GM20431 (cell line): ENCODE results near the gene ZNF212.
"Not testable (repeated sequence)": the region's sequence is repeated elsewhere in the genome, so short reads cannot be mapped to it uniquely, and the experiment has no call there.

Source experiments
- in situ Hi-C: fragments of 300-500 bp; cut with MseI, MboI; formaldehyde crosslinking; loops from one replicate; pipeline ENCODE4 v1.15.0; 2020; ENCODE audit warnings: low sequenced_read_pairs; ENCODE audit not compliant: unreplicated experiment

Gene ZNF212

GRCh38 chr7:149251518-149251917 is 12.1 kb downstream of the ZNF212 start:
- in situ Hi-C loops: not testable (repeated sequence)

- in situ Hi-C loops: no loop called here
Observed at GRCh38 chr7:149252378-149252777, 12.9 kb downstream of the ZNF212 start.

DNA sequence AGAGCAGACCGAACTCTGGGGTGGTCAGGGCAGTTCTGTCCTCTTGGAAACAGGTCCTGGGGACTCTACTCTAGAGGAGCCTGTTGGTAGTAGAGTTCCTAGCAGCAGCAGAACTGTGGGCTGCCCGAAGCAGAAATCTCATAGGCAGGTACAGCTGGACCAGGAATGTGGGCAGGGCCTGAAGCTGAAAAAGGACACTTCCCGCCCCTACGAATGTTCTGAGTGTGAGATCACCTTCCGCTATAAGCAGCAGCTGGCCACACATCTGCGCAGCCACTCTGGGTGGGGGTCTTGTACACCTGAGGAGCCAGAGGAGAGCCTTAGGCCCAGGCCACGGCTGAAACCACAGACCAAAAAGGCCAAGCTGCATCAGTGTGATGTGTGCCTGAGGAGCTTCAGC is 14.2 kb downstream of the ZNF212 start:
- in situ Hi-C loops: no loop called here

DNA sequence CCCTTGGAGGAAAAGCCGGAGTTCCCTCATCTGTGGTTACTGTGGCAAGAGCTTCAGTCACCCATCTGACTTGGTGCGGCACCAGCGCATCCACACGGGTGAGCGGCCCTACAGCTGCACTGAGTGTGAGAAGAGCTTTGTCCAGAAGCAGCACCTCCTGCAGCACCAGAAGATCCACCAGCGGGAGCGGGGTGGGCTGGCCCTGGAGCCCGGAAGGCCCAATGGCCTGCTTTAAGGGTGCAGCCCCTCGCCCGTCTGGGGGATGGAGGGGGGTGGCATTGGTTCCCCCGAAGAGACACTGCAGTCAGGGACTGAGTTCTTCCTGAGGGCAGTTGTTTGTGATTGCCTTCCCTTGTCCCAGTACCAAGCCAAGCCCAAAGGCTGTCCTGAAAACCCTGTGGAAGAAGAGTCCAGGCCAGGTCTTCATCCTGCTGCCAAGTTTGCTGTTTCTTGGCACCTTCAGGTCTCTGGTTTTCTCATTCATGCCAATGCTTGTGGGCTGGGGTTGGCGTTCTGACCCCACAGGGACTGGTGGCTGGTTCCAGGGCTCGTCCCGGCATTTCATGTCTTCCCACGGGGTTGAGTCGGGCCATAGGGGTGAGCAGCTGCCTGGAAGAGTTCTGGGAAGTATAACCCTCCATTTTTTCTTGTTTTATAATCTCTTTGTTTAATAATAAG is 14.9 kb downstream of the ZNF212 start:
- in situ Hi-C loops: no loop called here

- in situ Hi-C loops: no loop called here
Observed at GRCh38 chr7:149255174-149255573, 15.7 kb downstream of the ZNF212 start.

- in situ Hi-C loops: no loop called here
Observed at GRCh38 chr7:149256568-149256967, 17.1 kb downstream of the ZNF212 start.

DNA sequence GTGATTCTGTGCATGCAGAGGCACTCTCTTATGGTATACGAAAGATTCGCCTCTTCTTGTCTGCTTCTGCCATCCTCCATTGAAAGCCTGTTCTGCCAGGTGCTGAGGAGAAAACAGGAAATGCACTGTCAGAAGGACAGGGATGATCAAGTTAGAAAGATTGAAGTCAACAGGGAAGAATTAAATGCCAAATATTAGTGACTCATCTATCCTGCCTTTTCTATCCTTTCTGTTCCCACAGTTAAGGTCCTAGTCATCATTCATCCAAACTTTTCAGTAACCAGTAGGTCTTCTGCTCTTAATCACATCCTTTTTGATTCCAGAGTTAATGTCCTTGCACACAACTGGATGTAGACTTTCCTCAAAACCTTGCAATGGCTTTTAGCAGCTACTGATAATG is 17.7 kb downstream of the ZNF212 start:
- in situ Hi-C loops: no loop called here

GRCh38 chr7:149261316-149261828 is 21.9 kb downstream of the ZNF212 start:
- in situ Hi-C loops: no loop called here

DNA sequence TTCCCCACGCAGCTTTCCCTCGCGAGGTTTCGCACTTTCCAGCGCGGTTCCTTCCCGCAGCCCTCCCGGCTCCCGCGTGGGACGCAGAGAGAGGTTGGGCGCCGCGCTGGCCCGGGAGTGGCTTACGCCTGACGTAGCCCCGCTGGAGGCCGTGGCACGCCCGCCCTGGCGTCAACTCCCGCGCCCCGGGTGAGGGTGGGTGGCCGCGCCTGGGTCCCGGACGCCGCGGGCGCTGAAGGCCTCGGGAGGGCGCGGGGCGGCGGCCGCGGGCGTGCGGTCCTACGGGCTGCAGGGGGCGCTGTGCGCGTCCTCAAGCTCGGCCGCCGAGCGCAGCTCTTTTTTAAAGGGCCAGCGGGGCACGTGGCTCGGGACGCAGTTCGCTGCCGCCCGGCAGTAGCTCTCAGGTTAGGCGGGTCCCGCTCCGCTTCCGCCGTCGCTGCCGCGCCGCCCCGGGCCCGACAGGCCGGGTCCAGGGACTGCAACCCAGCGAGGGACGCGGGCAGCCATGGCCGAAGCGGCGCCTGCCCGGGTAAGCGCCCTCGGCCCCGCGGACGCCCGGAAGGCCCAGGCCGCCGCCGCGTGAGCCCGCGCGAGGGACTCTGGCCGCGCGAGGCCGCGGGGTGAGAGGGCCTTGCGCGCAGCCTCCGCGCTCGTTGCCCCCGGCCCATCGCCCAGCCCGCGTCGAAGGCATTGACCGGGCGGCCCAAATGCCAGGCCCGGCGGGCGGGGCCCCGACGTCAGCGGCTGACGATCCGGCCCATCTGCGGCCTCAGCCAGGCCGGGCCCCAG is 22.6 kb downstream of the ZNF212 start, which contains the start of gene ZNF783:
Gene ZNF783 (plus strand): TSS at position 368 of the 789 bp plus-strand sequence. CDS start 138 bp downstream, at position 506.
- in situ Hi-C loops: no loop called here

DNA sequence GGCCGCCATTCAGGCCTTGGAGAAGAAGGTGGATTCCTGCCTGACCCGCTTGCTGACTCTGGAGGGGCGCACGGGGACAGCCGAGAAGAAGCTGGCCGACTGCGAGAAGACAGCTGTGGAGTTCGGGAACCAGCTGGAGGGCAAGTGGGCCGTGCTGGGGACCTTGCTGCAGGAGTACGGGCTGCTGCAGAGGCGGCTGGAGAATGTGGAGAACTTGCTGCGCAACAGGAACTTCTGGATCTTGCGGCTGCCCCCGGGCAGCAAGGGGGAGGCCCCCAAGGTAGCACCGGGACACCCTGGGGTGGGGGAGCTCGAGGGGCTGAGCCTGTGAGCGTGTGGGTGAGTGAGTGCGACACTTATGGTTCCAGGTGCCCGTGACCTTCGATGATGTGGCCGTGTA is 27.0 kb downstream of the ZNF212 start:
- in situ Hi-C loops: no loop called here

- in situ Hi-C loops: no loop called here
Observed at GRCh38 chr7:149267733-149268132, 28.3 kb downstream of the ZNF212 start.

- in situ Hi-C loops: not testable (repeated sequence)
Observed at GRCh38 chr7:149274424-149274823, 35.0 kb downstream of the ZNF212 start.

- in situ Hi-C loops: no loop called here
Observed at GRCh38 chr7:149277871-149278270, 38.4 kb downstream of the ZNF212 start.

- in situ Hi-C loops: no loop called here
Observed at GRCh38 chr7:149278396-149278795, 38.9 kb downstream of the ZNF212 start.

- in situ Hi-C loops: no loop called here
Observed at GRCh38 chr7:149279111-149279743, 39.8 kb downstream of the ZNF212 start.

GRCh38 chr7:149280151-149280550 is 40.7 kb downstream of the ZNF212 start:
- in situ Hi-C loops: no loop called here

- in situ Hi-C loops: no loop called here
Observed at GRCh38 chr7:149280661-149281507, 41.4 kb downstream of the ZNF212 start.

DNA sequence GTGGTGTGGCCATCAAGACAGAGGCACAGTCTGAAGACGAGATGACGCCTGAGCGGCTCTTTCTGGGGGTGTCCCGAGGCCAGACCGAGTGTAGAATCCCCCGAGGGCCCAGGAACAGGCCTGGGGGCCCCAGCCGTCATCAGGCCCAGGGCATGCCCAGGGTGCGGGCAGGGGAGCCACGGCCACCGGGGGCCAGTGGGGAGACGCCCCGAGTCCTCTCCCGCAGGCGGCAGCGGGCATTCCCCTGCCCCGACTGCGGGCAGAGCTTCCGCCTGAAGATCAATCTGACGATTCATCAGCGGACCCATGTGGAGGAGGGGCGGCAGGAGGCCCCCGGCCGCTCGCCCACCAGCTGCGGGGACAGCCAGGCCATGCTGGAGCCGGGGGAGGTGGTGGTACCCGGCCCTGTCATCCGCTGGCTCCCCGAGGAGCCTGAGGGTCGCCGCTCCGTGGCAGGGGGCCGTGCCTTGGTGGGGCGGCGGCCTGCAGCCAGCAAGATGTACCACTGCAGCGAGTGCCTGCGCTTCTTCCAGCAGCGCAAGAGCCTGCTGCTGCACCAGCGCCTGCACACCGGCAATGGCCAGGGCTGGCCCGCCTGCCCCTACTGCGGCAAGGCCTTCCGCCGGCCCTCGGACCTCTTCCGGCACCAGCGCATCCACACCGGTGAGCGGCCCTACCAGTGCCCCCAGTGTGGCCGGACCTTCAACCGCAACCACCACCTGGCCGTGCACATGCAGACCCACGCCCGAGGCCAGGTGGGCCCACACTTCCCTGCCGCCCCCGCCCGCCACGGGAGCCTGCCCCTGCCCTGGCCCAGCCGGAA is 42.3 kb downstream of the ZNF212 start:
- in situ Hi-C loops: no loop called here

GRCh38 chr7:149282331-149282655 is 42.8 kb downstream of the ZNF212 start:
- in situ Hi-C loops: no loop called here
